ENCODE measurements around the gene PATL2.
"Not testable (repeated sequence)": the region's sequence is repeated elsewhere in the genome, so short reads cannot be mapped to it uniquely, and the experiment has no call there.

DNA sequence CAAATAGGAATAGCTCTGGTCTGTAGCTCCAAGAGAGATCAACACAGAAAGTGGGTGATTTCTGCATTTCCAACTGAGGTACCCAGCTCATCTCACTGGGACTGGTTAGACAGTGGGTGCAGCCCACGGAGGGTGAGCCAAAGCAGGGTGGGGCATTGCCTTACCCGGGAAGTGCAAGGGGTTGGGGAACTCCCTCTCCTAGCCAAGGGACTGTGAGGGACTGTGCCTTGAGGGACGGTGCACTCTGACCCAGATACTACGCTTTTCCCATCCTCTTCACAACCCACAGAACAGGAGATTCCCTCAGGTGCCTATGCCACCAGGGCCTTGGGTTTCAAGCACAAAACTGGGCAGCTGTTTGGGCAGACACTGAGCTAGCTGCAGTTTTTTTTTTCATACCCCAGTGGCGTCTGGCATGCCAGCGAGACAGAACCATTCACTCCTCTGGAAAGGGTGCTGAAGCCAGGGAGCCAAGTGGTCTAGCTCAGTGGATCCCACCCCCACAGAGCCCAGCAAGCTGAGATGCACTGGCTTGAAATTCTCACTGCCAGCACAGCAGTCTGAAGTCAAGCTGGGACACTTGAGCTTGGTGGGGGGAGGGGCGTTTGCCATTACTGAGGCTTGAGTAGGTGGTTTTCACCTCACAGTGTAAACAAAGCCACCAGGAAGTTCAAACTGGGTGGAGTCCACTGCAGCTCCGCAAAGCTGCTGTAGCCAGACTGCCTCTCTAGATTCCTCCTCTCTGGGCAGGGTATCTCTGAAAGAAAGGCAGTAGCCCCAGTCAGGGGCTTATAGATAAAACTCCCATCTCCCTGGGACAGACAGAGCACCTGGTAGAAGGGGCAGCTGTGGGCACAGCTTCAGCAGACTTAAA lies 28.1 kb downstream of the PATL2 start:
- TF ChIP-seq, protein P1, sequence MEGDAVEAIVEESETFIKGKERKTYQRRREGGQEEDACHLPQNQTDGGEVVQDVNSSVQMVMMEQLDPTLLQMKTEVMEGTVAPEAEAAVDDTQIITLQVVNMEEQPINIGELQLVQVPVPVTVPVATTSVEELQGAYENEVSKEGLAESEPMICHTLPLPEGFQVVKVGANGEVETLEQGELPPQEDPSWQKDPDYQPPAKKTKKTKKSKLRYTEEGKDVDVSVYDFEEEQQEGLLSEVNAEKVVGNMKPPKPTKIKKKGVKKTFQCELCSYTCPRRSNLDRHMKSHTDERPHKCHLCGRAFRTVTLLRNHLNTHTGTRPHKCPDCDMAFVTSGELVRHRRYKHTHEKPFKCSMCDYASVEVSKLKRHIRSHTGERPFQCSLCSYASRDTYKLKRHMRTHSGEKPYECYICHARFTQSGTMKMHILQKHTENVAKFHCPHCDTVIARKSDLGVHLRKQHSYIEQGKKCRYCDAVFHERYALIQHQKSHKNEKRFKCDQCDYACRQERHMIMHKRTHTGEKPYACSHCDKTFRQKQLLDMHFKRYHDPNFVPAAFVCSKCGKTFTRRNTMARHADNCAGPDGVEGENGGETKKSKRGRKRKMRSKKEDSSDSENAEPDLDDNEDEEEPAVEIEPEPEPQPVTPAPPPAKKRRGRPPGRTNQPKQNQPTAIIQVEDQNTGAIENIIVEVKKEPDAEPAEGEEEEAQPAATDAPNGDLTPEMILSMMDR (IDR thresholded peaks at IDR 0.05) = not testable (repeated sequence)
- TF ChIP-seq EZH2 (IDR thresholded peaks at IDR 0.05; ENCODE audit: borderline replicate concordance, insufficient read depth, low read depth, low read length, poor library complexity, severe bottlenecking) = not testable (repeated sequence)

Data from B cell (primary cell).